Skeletal muscle tissue (tissue), 4 donors: ENCODE measurements around the gene AGA. TPM values are rescaled to one million over a fixed set of nuclear protein-coding genes. Genes with fewer than 3 reads are reported as not detected.

ENCODE experiments used
- H3K27ac ChIP-seq: one replicate; pipeline ENCODE4 v1.7.0; 2013; ENCODE audit warnings: mild to moderate bottlenecking, low read depth, low read length, inconsistent platforms
- H3K27me3 ChIP-seq, 3 donors: one replicate each; pipeline ENCODE4 v1.7.0; 2013; ENCODE audit warnings: low read length in 3 of 3; ENCODE audit not compliant: control insufficient read depth in 3 of 3, insufficient read depth in 3 of 3
- H3K36me3 ChIP-seq, 3 donors: one replicate each; pipeline ENCODE4 v1.7.0; 2013; ENCODE audit warnings: low read length in 3 of 3; ENCODE audit not compliant: control insufficient read depth in 3 of 3, insufficient read depth in 3 of 3
- H3K4me1 ChIP-seq, 3 donors: one replicate each; pipeline ENCODE4 v1.7.0; 2013; ENCODE audit warnings: low read length in 3 of 3, mild to moderate bottlenecking in 3 of 3; ENCODE audit not compliant: control insufficient read depth in 3 of 3, insufficient read depth in 3 of 3
- H3K4me3 ChIP-seq, 3 donors: one replicate each; pipeline ENCODE4 v1.7.0; 2013; ENCODE audit warnings: low read length in 3 of 3
- H3K9ac ChIP-seq, 3 donors: one replicate each; pipeline ENCODE4 v1.7.0; 2013; ENCODE audit warnings: low read length in 3 of 3, mild to moderate bottlenecking in 3 of 3, moderate library complexity in 2 of 3, low read depth in 1 of 3
- H3K9me3 ChIP-seq, 3 donors: one replicate each; pipeline ENCODE4 v1.7.0; 2013; ENCODE audit warnings: low read length in 3 of 3; ENCODE audit not compliant: control insufficient read depth in 3 of 3
- total RNA-seq: library from RNA; depleted of rRNA; stranded (reverse); fragments of >200 nt; gene quantifications from one replicate; pipeline ENCODE4 v1.2.3, GENCODE V29; 2014
- donor health status: Osteomylitis.

AGA gene
- total RNA-seq, 1 donor from 2014 or later = 5.2 TPM

DNA sequence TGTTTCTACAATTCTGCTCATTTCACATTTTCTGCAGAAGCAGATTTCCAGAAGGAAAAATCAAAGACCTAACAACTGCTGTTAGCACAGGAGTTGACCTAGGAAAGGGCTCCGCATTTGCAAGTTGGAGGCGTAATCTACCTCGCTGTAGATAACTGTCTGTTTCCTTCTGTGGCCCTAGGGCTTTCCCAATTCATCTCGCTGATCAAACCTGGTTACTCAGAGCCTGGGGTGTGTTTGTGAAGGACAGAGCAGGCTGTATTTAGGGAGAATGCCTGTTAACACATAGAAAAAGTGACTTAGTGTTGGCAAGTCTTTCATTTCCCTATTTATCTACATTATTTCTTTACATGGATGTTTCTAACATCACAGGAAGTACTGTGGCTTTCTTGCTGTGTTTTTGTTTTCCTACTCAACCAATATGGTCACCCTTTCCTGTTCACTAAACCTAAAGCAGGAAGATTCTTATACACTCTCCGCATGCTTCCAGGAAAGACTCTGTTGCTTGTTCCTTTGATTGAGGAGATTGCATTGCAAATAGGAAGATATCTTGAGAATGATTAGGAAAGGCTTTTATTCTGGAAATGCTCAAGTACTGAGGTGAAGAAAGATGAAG, 40.5 kb downstream of the AGA start:
- no peak overlapping the region for H3K9ac ChIP-seq
- H3K4me1 ChIP-seq = no peaks in the 10 kb centered on the region
- no peak overlapping the region for H3K27ac ChIP-seq
- H3K36me3 ChIP-seq = no peaks in the 10 kb centered on the region
- no peaks in the 10 kb centered on the region for H3K9me3 ChIP-seq
- no peaks in the 10 kb centered on the region for H3K27me3 ChIP-seq
- no peak overlapping the region for H3K4me3 ChIP-seq

DNA sequence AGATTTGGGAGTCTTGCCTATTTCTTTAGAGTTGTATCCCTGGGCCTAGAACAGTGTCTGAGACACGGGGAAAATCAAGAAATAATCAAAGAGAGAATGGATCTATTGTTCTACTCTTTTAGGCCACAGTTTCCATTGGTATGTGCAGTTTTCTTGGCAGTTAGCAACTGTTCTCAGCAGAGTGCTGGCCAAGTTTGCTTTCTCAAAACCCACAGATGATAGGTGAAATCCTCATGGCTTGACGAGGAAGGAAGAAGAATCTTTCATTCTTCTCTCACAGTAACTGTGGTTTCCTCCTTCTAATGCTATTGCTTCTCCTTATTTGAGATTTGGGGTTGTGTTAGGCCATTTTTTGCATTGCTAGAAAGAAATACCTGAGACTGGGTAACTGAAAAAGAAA, 42.2 kb downstream of the AGA start:
- H3K4me1 ChIP-seq = no peaks in the 10 kb centered on the region
- no peak overlapping the region for H3K4me3 ChIP-seq
- no peaks in the 10 kb centered on the region for H3K27me3 ChIP-seq
- no peak overlapping the region for H3K9ac ChIP-seq
- H3K27ac ChIP-seq = no peak overlapping the region
- H3K36me3 ChIP-seq = no peaks in the 10 kb centered on the region
- H3K9me3 ChIP-seq = no peaks in the 10 kb centered on the region

DNA sequence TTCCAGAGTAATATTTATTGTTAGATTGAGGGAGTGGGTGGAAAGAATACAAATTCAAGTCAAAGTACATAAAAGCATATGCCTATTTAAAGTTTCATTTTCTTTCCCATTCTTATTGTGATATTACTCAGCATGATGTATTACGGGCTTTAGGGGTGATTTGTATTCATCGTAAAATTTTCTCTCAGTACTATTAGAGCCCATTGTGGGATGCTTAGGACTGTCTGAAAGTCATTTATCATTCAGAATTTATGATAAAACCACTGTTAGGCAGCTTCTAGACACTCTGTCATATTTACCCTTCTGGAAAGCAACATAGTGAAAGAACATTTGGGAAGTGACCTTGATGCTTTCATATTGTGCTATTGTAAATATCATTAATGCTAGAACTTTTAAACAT, 45.9 kb downstream of the AGA start:
- H3K36me3 ChIP-seq = no peaks in the 10 kb centered on the region
- no peak overlapping the region for H3K4me3 ChIP-seq

DNA sequence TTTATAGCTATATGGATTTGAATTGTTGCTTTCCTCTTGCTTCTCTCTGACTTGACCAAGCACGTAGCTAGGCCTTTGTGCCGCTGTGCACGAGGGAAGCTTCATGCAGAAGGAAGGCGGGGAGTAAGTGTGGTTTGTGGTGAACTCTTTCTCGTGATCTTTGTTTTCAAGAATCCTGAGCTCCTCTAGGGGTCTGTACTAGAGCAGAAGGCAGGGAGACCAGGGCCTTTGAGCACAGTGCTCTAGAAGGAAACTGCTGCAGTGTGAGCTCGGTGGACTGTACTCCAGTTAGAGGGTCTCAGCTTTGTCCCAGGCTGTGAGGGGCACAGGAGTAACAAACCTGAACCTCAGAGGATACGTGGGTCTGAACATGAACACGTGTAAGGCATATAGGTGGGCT, 49.0 kb downstream of the AGA start:
- no peaks in the 10 kb centered on the region for H3K36me3 ChIP-seq
- no peak overlapping the region for H3K4me3 ChIP-seq
- peaks cover 0 to 3% (median 0%) of the 10 kb centered on the region in 3 donors for H3K27me3 ChIP-seq
- no peak overlapping the region for H3K27ac ChIP-seq
- H3K9me3 ChIP-seq = no peaks in the 10 kb centered on the region
- no peak overlapping the region for H3K9ac ChIP-seq
- no peaks in the 10 kb centered on the region for H3K4me1 ChIP-seq

More for the DNA sequence above, 45.9 kb downstream of the AGA start:
- H3K27me3 ChIP-seq = peaks cover 0 to under 1% (median 0%) of the 10 kb centered on the region in 3 donors
- no peak overlapping the region for H3K9ac ChIP-seq
- no peaks in the 10 kb centered on the region for H3K9me3 ChIP-seq
- no peak overlapping the region for H3K27ac ChIP-seq
- no peaks in the 10 kb centered on the region for H3K4me1 ChIP-seq

DNA sequence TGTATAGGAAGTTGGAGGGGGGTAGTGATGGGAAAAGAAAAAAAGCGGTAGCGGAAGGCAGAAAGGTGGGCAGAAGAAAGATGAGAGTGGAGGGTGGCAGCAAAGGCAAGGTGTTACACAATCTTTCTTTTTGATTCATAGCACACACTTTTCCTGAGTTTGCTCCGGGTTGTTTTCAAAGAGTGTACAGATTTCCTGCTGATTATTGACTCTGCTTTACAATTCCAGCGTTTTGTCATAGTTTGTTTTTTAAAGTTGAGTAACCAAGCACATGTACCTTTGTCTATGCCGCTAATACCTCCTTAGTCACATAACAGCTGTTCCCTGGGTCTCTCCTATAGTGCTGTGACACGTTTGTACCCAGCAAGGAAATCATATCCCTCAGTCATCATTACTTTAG, 50.3 kb downstream of the AGA start:
- no peak overlapping the region for H3K9ac ChIP-seq
- no peak overlapping the region for H3K4me3 ChIP-seq
- H3K9me3 ChIP-seq = no peaks in the 10 kb centered on the region
- no peaks in the 10 kb centered on the region for H3K4me1 ChIP-seq
- no peak overlapping the region for H3K27ac ChIP-seq
- H3K36me3 ChIP-seq = no peaks in the 10 kb centered on the region
- H3K27me3 ChIP-seq = peaks cover 0 to 3% (median 0%) of the 10 kb centered on the region in 3 donors

DNA sequence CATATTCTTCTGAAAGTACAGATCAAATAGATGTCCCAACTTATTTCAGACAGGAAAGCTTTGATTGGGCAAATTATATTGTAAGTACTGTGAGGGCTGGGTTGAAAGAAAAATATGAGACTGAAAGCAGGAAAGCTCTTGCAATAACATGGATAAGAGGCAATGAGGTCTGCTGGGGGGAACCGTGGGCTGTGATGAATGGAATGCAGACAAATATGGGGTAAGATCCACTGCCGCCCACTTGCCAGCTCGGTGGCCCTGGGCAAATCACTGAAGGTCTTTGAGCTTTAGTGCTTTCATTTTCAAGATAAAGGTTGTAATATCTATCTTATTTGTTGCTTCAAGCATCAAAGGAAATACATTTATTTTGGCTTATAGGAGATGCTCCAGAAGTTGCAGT, 51.0 kb downstream of the AGA start:
- no peaks in the 10 kb centered on the region for H3K9me3 ChIP-seq
- H3K36me3 ChIP-seq = no peaks in the 10 kb centered on the region
- no peak overlapping the region for H3K9ac ChIP-seq
- no peaks in the 10 kb centered on the region for H3K4me1 ChIP-seq
- no peak overlapping the region for H3K27ac ChIP-seq
- H3K4me3 ChIP-seq = no peak overlapping the region
- H3K27me3 ChIP-seq = peaks cover 0 to 3% (median 0%) of the 10 kb centered on the region in 3 donors

DNA sequence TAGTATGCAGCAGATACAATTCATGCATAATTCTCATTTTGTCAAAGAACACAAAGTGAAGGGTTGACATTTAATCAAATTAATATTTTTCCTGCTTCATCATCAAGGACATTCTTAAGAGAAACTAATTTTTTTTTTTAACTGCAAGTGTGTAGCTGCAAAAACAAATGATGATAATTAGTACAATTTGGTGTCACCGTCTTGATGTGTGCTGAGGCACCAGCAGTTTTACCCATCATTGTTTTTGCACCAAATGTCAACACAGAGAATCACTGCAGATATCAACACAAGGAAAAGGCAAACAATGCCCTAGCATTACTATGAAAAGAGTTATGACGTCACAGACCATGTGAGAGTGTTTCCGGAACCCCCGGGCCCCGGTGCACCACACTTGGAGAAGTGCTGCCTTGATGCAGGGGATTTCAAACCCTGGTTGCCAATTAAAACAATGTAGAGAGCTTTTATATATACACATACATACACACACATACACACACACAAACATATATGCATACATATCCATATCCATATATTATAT, 55.9 kb downstream of the AGA start:
- no peaks in the 10 kb centered on the region for H3K4me1 ChIP-seq
- peaks cover 0 to 4% (median 0%) of the 10 kb centered on the region in 3 donors for H3K27me3 ChIP-seq

DNA sequence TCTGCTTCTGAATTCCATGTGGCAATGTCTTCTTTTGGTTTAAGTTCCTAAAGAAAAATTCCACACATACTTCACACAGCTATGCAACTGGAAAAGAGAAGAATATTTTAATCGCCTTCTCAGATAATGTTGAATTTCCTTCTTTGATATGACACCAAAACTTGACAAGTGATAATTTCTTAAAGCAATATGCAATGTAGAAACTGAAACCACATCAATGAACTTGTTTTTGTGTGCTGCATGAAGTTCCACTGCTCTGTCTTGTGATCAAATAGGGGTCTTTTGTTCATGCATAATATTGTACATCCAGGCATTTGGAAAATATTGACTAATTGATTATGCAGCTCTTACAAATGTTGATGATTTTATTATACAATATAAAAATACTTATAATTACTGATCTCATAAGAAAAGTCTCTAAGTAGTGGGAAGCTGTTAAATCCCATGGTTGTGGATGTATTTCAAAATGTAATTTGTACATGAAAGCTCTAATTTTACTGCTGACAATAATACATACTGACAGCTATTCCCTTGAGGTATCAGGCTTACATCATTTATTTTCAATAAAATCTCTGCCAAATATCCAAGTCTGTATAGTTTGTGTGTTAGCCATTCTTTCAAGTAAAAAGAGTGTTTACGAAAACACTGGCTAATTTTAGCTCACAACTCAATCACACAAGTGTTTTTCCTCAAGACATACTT, 56.5 kb downstream of the AGA start:
- Histone ChIP-seq H3K9me3 (no peaks in the 10 kb centered on the region), H3K27me3 (peaks cover 0 to 2% (median 0%) of the 10 kb centered on the region in 3 donors), H3K4me3 (no peak overlapping the region), H3K9ac (no peak overlapping the region), H3K27ac (no peak overlapping the region), H3K4me1 (no peaks in the 10 kb centered on the region), H3K36me3 (no peaks in the 10 kb centered on the region)

More for the DNA sequence above, 55.9 kb downstream of the AGA start:
- Histone ChIP-seq H3K27ac (no peak overlapping the region), H3K4me3 (no peak overlapping the region), H3K36me3 (no peaks in the 10 kb centered on the region), H3K9ac (no peak overlapping the region), H3K9me3 (no peaks in the 10 kb centered on the region)

DNA sequence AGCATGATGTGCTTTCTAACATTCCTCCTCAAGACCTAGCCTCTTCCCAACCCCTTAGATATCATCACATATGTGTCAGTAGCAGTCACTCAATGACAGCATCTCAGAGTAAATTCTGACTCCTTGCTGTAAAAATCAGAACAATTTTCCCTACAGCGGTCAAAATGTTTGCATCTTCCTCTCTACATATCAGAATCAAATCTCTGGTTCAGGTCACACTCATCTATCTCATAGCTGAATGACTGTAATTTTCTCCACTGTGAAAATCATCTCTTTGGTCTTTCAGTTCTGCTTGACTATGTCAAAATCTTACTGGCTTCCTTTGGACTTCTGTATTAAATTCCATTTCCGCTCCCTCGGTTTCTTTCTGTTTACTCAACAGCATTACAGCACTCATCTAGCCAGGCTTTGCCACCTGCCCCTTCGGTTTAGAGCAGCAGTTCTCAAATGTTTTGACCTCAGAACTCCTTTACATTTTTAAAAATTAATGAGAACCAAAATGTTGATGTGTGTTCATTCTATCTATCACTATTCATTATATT, 57.3 kb downstream of the AGA start:
- Histone ChIP-seq H3K4me3 (no peak overlapping the region), H3K4me1 (no peaks in the 10 kb centered on the region), H3K9ac (no peak overlapping the region), H3K9me3 (no peaks in the 10 kb centered on the region), H3K27me3 (peaks cover 0 to 2% (median 0%) of the 10 kb centered on the region in 3 donors), H3K36me3 (no peaks in the 10 kb centered on the region), H3K27ac (no peak overlapping the region)

DNA sequence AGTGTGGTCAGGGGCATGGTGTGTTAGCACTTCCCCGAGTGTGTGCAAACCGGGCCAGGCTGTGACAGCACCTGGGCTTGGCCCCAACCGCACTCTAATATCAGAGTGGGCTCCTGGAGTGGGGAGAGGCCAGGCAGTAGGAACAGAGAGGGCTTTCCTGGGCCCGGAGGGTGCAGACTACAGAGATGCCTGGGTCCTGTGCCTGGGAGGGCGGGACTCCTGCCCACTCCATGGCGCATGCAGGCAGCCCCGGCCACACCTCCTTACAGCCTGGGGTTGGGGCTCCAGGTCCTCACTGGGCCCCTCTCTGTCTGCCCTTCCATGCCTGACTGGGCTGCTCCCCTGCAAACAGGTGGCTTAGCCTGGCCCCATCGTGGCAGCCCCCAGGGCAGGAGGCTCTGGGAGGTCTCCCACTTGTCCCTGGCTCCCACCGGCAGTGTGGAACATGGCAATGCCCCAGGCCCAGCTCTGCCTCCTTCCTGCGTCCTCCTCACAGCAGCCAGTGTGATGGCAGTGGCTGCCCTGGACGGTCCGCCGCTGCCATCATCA, 60.4 kb downstream of the AGA start:
- Histone ChIP-seq H3K27ac (no peak overlapping the region), H3K4me3 (no peak overlapping the region), H3K9me3 (no peaks in the 10 kb centered on the region), H3K27me3 (peaks cover 0 to 2% (median 0%) of the 10 kb centered on the region in 3 donors), H3K9ac (no peak overlapping the region), H3K4me1 (no peaks in the 10 kb centered on the region), H3K36me3 (no peaks in the 10 kb centered on the region)
